MM.1S (cell line): ENCODE results near the gene POLR2M.

Experiments
- DNase-seq: peaks from one replicate; pipeline ENCODE4 v3.0.0-alpha.2; 2015
- H2AFZ ChIP-seq: fragments of 300-600 bp; sonication (generic); 2 replicates; pipeline ENCODE4 v1.6.0; 2016; ENCODE audit warnings: antibody characterized with exemption, low read length
- H3F3A ChIP-seq: fragments of 300-600 bp; sonication (generic); 2 replicates; pipeline ENCODE4 v1.6.1; 2016; ENCODE audit warnings: mild to moderate bottlenecking, antibody characterized with exemption, low read length, moderate library complexity, mixed read lengths; ENCODE audit not compliant: insufficient read depth
- H3K27ac ChIP-seq: fragments of 300-600 bp; sonication (generic); 2 replicates; pipeline ENCODE4 v1.5.1; 2016; ENCODE audit warnings: mild to moderate bottlenecking, low read length
- H3K27me3 ChIP-seq: fragments of 300-600 bp; sonication (generic); replicated peaks from 2 replicates; pipeline ENCODE4 v1.6.0; 2016; ENCODE audit warnings: low read length; ENCODE audit not compliant: insufficient read depth
- H3K36me3 ChIP-seq: fragments of 300-600 bp; sonication (generic); replicated peaks from 2 replicates; pipeline ENCODE4 v1.6.1; 2016; ENCODE audit warnings: mild to moderate bottlenecking, low read length, mixed read lengths; ENCODE audit not compliant: insufficient read depth
- H3K4me1 ChIP-seq: fragments of 300-600 bp; sonication (generic); 2 replicates; pipeline ENCODE4 v1.6.1; 2016; ENCODE audit warnings: low read length, mixed read lengths
- H3K4me2 ChIP-seq: fragments of 300-600 bp; sonication (generic); 2 replicates; pipeline ENCODE4 v1.6.0; 2016; ENCODE audit warnings: low read depth, low read length
- H3K4me3 ChIP-seq: fragments of 300-600 bp; sonication (generic); 2 replicates; pipeline ENCODE4 v1.5.1; 2016; ENCODE audit warnings: low read length, mixed read lengths
- H3K79me2 ChIP-seq: fragments of 300-600 bp; sonication (generic); 2 replicates; pipeline ENCODE4 v1.6.1; 2016; ENCODE audit warnings: mixed run types, low read length, mixed read lengths
- H3K9ac ChIP-seq: fragments of 300-600 bp; sonication (generic); 2 replicates; pipeline ENCODE4 v1.6.1; 2016; ENCODE audit warnings: low read length, mixed read lengths
- H3K9me2 ChIP-seq: fragments of 300-600 bp; sonication (generic); replicated peaks from 2 replicates; pipeline ENCODE4 v1.6.1; 2016; ENCODE audit warnings: mild to moderate bottlenecking, low read length, mixed read lengths; ENCODE audit not compliant: insufficient read depth
- H3K9me3 ChIP-seq: fragments of 300-600 bp; sonication (generic); replicated peaks from 2 replicates; pipeline ENCODE4 v1.6.1; 2016; ENCODE audit warnings: mild to moderate bottlenecking, low read length, mixed read lengths; ENCODE audit not compliant: insufficient read depth
- H4K20me1 ChIP-seq: fragments of 300-600 bp; sonication (generic); 2 replicates; pipeline ENCODE4 v1.6.1; 2016; ENCODE audit warnings: mild to moderate bottlenecking, low read length, moderate library complexity, mixed read lengths; ENCODE audit not compliant: insufficient read depth
- EZH2 ChIP-seq: fragments of 300-600 bp; sonication (generic); optimal IDR thresholded peaks from 2 replicates; pipeline ENCODE3; 2017; ENCODE audit warnings: low read depth, mild to moderate bottlenecking, antibody characterized with exemption, low read length, mixed read lengths
- EZH2phosphoT487 ChIP-seq: fragments of 300-600 bp; sonication (generic); IDR thresholded peaks from 2 replicates; pipeline ENCODE4 v1.6.1; 2018; ENCODE audit warnings: antibody characterized with exemption, low read length
- TF ChIP-seq, protein P1 (sequence below): fragments of 300-600 bp; sonication (generic); IDR thresholded peaks from 2 replicates; pipeline ENCODE4 v1.5.1; 2016; ENCODE audit warnings: antibody characterized with exemption, low read length, mixed read lengths

POLR2M gene

DNA sequence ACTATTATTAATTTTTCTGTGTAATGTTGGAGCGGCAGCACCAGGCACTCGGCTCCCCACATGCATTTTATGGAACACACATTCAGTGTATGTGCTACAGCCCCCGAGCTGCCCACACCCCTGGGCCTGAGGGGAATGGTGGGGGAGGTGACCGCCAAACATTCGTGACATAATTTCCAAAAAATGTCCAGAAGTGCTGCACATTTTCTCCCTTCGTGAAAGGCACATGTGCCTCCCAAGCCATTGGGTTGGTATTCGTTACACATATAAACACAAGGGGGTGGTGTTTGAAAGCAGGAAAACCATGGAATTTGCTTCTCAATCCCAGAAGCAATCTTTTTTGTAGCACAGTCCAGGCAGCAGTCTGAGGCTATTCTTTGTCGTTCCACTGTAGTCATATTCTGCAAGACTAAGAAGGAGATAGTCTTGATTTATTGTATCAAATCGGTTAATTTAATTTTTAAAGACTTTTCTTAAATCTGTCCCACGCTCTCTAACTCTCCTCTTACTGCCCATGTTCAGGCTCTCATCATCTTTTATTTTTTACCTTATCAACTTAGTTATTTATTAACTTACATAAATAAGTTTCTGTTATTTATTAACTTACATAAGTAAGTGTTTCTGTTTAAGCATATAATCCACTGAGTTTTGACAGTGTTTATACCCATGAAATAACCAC lies 39.2 kb upstream of the POLR2M start:
- H3K27ac ChIP-seq, result no peak overlapping the region
- H4K20me1 ChIP-seq, result no peaks in the 10 kb centered on the region
- H3K4me3 ChIP-seq, result no peak overlapping the region
- H3K9ac ChIP-seq, result no peak overlapping the region
- no peaks in the 10 kb centered on the region for H3K9me3 ChIP-seq
- no peaks in the 10 kb centered on the region for H3F3A ChIP-seq
- no peaks in the 10 kb centered on the region for H3K9me2 ChIP-seq
- no peaks in the 10 kb centered on the region for H3K27me3 ChIP-seq
- no peaks in the 10 kb centered on the region for H3K4me1 ChIP-seq
- H3K4me2 ChIP-seq, result no peak overlapping the region
- H3K36me3 ChIP-seq, result no peaks in the 10 kb centered on the region
- H3K79me2 ChIP-seq, result no peaks in the 10 kb centered on the region
- no peak overlapping the region for H2AFZ ChIP-seq
- DNase-seq, result no peak
- TF ChIP-seq, protein P1, sequence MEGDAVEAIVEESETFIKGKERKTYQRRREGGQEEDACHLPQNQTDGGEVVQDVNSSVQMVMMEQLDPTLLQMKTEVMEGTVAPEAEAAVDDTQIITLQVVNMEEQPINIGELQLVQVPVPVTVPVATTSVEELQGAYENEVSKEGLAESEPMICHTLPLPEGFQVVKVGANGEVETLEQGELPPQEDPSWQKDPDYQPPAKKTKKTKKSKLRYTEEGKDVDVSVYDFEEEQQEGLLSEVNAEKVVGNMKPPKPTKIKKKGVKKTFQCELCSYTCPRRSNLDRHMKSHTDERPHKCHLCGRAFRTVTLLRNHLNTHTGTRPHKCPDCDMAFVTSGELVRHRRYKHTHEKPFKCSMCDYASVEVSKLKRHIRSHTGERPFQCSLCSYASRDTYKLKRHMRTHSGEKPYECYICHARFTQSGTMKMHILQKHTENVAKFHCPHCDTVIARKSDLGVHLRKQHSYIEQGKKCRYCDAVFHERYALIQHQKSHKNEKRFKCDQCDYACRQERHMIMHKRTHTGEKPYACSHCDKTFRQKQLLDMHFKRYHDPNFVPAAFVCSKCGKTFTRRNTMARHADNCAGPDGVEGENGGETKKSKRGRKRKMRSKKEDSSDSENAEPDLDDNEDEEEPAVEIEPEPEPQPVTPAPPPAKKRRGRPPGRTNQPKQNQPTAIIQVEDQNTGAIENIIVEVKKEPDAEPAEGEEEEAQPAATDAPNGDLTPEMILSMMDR, result no peak
- TF ChIP-seq EZH2phosphoT487, result no peak

DNA sequence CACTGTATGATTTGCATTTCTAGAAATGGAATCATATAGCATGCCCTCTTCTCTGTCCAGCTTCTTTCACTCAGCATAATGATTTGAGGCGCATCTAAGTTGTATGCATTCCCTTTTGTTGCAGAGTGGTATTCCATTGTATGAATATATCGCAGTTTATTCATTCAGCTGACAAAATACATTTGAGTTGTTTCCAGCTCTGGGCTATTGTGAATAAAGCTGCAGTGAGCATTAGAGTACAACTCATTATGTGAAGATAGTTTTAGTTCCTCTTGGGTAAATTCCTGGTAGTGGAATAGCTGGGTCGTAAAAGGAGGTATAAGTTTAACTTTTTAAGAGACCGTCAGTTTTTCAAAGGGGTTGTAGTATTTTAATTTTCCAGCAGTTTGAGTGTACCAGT lies 38.5 kb upstream of the POLR2M start:
- Histone ChIP-seq H3K36me3 (no peaks in the 10 kb centered on the region), H2AFZ (no peak overlapping the region), H3K27me3 (no peaks in the 10 kb centered on the region), H3K27ac (no peak overlapping the region), H3K79me2 (no peaks in the 10 kb centered on the region), H3K4me1 (no peaks in the 10 kb centered on the region), H3K9ac (no peak overlapping the region), H3K9me3 (no peaks in the 10 kb centered on the region), H3K9me2 (no peaks in the 10 kb centered on the region), H4K20me1 (no peaks in the 10 kb centered on the region), H3F3A (no peaks in the 10 kb centered on the region), H3K4me3 (no peak overlapping the region), H3K4me2 (no peak overlapping the region)
- no peak for DNase-seq
- TF ChIP-seq EZH2phosphoT487 (no peak), EZH2 (no peak)
- TF ChIP-seq, protein P1, result no peak

DNA sequence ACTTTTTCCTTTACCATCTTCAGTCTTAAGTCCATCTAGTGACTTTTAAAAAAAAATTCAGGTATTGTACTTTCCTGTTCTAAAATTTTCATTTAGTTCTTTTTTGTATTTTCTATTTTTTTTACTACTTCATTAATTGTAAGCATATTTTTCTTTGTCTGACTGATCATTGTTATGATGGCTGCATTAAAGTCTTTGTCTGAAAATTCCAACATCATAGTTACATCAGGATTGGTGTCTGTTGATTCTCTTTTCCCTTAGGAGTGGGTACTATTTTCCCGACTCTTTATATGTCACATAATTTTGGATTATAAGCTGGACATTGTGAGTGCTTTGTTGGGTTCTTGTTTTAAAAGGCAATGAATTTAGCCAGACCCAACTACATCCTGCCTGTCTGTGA lies 34.9 kb upstream of the POLR2M start:
- H3K9ac ChIP-seq, result no peak overlapping the region
- no peak for DNase-seq

More for the DNA sequence above, 34.9 kb upstream of the POLR2M start:
- Histone ChIP-seq H3K4me1 (no peaks in the 10 kb centered on the region), H3K27ac (no peak overlapping the region), H3K79me2 (no peaks in the 10 kb centered on the region), H3K4me3 (no peak overlapping the region), H3F3A (no peaks in the 10 kb centered on the region), H3K9me2 (no peaks in the 10 kb centered on the region), H3K27me3 (no peaks in the 10 kb centered on the region), H3K9me3 (no peaks in the 10 kb centered on the region), H4K20me1 (no peaks in the 10 kb centered on the region), H3K36me3 (no peaks in the 10 kb centered on the region), H2AFZ (no peak overlapping the region), H3K4me2 (no peak overlapping the region)
- TF ChIP-seq, protein P1, result no peak
- TF ChIP-seq EZH2 (no peak), EZH2phosphoT487 (no peak)
